Activated CD8-positive, alpha-beta memory T cell treated with anti-CD3 and anti-CD28 coated beads, Interleukin-2, amount 50 U/mL, for 4 hours (primary cell): Measurements from ENCODE around the gene GABBR1.
"Not testable (repeated sequence)": the region's sequence is repeated elsewhere in the genome, so short reads cannot be mapped to it uniquely, and the experiment has no call there.

Experiments
- DNase-seq: peaks from one replicate; pipeline ENCODE4 v3.0.0-alpha.2; 2020

GABBR1 gene

GRCh38 chr6:29632789-29633533 lies at the start of gene GABBR1:
Gene GABBR1 (minus strand): TSS chr6:29633183. CDS start chr6:29632385, 798 bp downstream.
- DNase-seq = peak; percentile 69

GRCh38 chr6:29681811-29682210 lies 48.8 kb upstream of the GABBR1 start:
- no peak for DNase-seq

- no peak for DNase-seq
Observed at GRCh38 chr6:29680904-29681303, 47.9 kb upstream of the GABBR1 start, which contains the start of gene ZFP57. Gene ZFP57 (minus strand): TSS chr6:29681152. CDS start chr6:29677003, 4,149 bp downstream.

- no peak for DNase-seq
Observed at GRCh38 chr6:29680416-29680815, 47.4 kb upstream of the GABBR1 start.

DNA sequence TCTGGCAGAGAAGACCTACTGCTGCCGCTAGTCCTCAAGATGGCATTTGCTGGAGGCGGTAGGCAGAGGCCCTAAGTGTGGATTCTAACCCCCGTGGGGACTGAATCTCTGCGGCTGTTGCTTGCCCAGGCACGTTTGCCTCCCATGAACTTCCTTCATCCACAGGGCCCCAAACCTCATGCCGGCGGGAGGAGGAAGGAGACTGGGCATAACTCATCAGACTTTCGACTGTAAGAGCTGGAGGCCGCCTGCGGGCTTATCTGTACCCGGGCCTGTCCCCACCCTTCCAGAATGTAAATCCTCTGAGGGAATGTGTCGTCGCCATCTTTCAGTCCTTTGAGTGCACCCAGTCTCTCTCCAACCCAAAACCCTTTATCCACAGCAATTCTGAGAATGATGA lies 47.0 kb upstream of the GABBR1 start:
- DNase-seq = no peak

DNA sequence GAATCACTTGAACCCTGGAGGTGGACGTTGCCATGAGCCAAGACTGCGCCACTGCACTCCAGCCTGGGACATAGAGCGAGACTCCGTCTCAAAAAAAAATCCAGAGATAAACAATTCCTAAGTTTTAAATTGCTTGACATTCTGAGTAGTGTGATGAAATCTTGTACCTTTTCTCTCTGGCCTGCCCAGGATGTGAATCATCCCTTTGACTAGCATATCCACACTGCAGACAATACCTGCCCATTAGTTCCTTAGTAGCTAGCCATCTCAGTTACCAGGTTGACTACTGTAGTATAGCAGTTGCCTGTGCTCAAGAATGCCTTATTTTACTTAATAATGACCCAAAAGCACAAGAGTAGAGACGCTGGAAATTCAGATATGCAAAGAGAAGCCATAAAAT lies 45.1 kb upstream of the GABBR1 start:
- no peak for DNase-seq

DNA sequence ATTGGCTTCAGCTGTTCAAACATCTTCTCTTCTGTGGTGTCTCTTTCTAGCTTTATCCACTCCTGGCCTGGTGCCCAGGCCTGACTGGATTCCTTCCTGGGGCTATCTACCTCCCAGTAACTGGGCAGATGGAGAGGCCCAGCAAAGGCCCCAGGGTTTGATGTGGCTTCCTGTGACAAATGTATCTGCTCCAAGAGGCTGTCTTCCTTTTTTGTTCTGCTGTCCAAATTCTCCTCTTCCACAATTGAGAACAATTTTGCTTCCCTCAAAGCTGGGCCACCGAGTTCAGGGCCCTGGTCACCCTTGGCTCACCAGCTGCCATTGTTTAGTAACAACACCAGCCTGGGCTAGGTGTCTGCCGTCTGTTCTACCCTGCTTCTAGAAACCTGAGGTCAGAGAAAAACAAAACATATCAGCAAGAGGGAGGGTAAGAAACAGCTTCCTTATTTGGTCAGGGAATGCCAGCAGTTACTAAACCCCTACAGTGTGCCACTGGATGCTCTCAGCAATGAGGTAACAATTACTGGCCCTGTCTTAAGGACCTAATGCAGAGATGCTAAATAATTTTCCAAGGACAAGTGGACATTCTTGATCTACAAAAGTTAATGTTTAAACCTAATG lies 44.1 kb upstream of the GABBR1 start:
- DNase-seq = no peak

DNA sequence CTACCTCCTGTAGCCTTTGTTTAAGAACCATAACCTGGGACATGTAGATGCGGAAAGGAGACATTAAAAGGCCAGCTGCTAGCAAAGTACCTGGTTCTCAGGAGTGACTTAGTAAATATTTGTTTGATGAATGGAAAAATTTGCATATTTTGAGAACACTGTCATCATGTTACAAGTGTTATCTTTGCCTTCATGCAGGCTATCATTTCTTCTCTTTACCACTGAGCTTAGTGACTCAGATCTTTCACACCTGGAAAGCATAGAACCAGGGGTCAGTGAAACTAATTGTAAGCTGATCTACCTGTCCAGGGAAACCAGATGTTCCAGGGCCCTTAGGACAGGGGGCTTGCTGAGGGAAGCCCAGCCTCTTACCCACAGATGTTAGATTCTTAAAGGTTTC lies 42.6 kb upstream of the GABBR1 start:
- DNase-seq = no peak

- no peak for DNase-seq
Observed at GRCh38 chr6:29674008-29674407, 41.0 kb upstream of the GABBR1 start.

DNA sequence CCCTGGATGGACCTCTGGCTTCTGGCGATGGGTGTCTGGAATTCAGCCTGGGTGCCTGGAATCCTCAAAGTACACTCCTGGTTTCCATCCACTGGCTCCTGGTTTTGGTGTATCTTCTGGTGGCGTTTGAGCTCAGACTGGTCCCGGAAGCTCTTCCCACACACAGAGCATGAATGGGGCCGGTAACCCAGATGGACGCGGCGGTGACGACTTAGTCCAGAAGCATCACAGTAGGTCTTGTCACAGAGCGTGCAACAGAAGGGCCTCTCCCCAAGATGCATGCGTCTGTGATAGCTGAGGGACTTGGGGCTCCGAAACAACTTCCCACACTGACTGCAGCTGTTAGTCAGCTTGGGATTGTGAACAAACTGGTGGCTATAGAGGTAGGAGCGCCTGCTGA lies 40.2 kb upstream of the GABBR1 start:
- DNase-seq = no peak

DNA sequence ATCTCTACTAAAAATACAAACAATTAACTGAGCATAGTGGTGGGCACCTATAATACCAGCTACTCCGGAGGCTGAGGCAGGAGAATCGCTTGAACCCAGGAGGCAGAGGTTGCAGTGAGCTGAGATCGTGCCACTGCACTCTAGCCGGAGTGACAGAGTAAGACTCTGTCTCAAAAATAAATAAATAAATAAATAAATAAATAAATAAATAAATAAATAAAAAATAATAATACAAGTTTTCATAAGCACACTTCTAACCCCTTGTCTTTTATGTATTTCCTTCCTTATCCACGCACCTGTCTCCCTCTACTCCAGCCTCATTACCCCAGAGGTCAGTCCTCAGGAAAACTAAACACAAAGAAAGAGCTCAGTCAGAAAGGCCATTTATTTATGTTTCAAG lies 39.1 kb upstream of the GABBR1 start:
- not testable (repeated sequence) for DNase-seq

DNA sequence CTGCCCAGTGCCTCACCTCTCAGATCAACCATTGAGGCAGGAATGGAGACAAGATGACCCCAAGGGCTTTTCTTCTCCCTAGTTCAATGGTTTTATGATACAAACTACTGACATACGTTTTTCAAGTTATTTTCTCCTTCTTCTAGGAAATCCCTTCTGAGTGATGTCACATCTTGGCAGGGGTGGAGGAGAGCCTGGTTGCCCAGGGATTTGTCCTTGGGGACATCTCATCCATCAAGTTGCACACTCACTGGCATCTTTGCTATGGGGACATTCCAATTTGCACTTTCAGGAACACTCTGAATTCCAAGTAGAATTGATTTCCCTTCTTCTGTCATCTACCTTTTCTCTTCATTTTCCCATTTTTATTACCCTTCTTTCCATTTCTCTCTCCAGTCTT lies 38.0 kb upstream of the GABBR1 start:
- no peak for DNase-seq

GRCh38 chr6:29667158-29667557 lies 34.2 kb upstream of the GABBR1 start:
- no peak for DNase-seq

GRCh38 chr6:29666826-29667130 lies 33.8 kb upstream of the GABBR1 start:
- no peak for DNase-seq

DNA sequence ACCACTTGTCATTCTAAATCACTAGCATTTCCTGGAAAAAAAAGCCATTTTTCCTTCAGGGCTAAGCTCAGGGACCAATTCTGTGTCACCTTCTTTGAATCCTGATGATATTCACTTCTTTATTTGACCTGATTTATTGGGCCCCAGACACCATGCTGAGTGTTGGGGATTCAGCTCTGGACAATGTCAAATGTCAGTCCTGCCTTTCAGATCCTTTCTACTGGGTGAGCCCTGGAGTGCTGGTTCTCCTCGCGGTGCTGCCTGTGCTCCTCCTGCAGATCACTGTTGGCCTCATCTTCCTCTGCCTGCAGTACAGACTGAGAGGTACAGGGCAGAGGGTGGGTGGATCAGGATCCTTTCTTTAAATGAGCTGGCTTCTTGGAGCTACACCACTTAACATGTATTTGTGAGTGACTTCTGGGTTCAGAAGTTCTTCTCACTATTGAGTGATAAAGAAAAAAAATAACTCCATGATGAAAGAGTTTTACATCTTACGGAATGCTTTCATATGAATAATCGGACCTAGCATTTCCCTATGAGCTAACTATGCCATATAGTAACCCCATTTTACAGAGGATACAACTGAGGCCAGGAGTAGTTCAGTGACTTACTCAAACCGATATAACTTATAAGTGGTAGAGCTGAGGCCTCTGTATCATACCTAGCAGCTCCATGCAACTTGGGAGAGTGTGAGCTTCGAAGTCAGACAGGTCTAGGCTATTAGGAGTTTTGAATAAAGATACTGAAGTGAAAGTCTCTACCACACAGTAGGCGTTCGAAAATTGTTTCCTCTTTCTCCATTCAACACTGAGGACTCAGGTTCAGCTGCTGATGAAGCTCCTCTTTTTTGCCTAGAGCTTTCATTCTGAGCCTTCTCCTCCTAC lies 33.2 kb upstream of the GABBR1 start:
- no peak for DNase-seq

DNA sequence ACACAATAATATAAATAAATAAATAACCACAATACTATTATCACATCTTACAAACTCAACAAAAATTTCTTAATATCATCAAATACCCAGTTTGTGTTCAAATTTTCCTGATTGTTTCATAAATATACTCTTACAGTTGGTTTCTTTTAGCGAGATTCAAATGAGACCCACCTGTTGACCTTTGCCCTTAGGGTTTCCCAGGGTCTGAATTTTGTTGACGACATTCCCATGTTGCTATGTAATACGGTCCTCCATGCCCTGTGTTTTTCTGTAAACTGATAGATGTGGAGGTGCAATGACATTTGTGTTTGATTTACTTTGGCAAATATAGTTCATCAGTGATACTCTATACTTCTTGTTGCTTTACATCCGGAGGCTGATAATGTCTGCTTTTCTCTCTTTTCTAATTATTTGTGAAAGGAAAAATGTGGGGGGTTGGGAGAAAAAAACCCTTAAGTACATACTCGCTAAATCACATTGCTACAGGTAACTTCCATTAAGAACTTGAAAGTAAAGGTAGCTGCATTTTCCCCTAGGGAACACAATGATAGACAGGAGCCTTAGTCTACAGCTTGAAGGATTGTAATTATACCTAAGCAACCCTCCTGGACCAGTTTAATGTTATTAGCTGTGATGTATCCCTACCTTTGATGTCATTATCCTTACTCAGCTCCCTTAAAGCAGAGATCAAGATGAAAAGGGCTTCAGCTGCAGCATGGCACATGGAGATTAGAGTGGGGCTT lies 30.5 kb upstream of the GABBR1 start:
- no peak for DNase-seq

GRCh38 chr6:29661502-29662141 lies 28.6 kb upstream of the GABBR1 start:
- DNase-seq = not testable (repeated sequence)

DNA sequence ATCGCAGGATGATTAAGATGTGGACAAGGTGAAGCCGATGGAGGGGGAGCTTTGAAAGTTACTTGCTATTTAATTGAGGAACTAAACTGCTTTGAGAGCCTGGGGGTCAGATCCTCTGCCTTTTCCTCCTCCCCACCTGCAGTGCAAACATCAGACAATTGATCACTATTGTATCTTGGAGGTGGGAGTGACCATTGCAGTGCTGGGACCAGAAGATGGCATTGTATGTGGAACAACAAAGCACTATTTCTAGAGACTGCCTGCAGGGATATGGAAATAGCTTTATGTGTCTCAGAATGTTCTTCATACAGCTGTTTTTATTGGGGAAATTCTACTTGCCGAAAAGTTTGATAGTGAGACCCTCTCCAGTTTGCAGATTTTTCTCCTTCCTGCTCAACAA lies 28.1 kb upstream of the GABBR1 start:
- no peak for DNase-seq

- DNase-seq = no peak
Observed at GRCh38 chr6:29656798-29657197, 23.8 kb upstream of the GABBR1 start, which contains the start of gene MOG. Gene MOG (plus strand): TSS chr6:29657092. CDS start chr6:29657210, 118 bp downstream.

DNA sequence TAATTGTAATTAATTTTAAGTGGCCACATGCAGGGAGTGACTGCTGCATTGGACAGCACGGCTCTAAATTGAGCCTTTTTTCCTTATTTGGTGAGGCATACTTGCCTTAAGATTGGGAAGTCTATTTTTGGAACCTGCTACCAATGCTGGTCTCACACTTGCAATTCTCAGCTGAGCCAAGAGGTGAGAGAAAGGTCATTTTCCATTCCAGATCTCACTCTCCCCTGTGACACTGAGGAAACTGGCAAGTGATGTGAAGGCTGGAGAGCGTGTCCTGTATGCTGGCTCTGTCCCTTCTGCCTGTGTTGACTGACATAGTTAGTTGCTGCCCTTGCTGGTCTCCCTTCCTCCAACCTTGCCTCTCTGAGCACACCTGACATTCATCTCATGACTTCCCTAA lies 23.2 kb upstream of the GABBR1 start:
- DNase-seq = no peak

DNA sequence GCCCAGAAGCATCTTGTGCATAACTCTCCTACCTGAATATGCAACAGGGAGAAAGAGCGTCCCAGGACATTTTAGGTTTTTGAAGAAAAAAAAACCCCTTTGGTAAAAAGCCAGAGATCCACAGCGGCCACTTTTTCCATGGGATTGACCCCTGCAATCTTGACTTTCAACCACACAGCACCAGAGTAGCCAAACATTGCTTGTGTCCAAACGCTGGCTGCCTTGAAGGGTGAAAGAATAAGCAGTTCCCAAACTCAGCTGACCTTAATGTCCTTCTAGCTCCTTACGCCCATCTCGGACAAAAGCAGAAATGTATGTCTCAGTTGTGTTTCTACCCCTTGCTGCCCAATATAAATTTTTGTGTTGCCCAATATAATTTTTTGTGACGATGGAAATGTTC lies 22.7 kb upstream of the GABBR1 start:
- DNase-seq = no peak

DNA sequence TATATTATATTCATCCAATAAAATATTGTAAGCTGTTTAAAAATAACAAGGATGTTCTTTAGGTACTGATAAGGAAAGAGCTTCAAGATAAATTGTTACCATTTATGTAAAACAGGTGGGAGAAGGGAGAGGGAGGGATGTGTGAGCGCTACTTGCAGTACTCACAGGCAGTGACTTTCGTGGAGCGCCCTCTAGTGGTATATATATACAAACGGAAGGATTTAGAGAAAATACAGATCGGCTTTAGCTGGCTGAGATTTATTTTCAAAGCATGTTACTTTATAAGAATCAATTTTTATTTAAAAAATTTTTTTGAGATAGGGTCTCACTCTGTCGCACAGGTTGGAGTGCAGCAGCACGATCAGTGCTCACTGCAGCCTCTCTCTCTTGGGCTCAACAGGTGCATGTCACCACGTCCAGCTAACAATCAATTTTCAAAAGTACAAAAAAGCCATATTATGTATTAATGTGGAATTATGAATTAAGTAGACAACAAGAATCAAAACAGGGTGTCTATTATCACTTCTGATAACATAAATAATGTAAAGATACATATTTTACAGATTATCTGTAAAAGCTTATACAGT lies 20.6 kb upstream of the GABBR1 start:
- DNase-seq = peak; percentile 27
